Thoracic aorta (tissue), 2 donors: Measurements from ENCODE around the gene TTC23. TPM values are rescaled to one million over a fixed set of nuclear protein-coding genes. Genes with fewer than 3 reads are reported as not detected.

ENCODE experiments used
- ATAC-seq: fragments of 150-250 bp; one replicate; pipeline ENCODE4 v1.8.0; 2017; ENCODE audit warnings: low read depth; ENCODE audit not compliant: insufficient number of reproducible peaks, low FRiP score
- DNase-seq: peaks from one replicate; pipeline ENCODE4 v3.0.0-alpha.2; 2020; ENCODE audit warnings: low spot score
- H3K27ac ChIP-seq, 2 donors: fragments of 200-600 bp; sonication (generic); 1 replicate in 1 of 2; 2 replicates in 1 of 2; pipeline ENCODE4 v1.5.1; 2016; ENCODE audit warnings: mild to moderate bottlenecking in 2 of 2, moderate library complexity in 2 of 2
- H3K27me3 ChIP-seq: fragments of 200-600 bp; sonication (generic); replicated peaks from 2 replicates; pipeline ENCODE4 v1.6.0; 2016; ENCODE audit warnings: mild to moderate bottlenecking; ENCODE audit not compliant: insufficient read depth
- H3K36me3 ChIP-seq: fragments of 200-600 bp; sonication (generic); one replicate; pipeline ENCODE4 v1.5.1; 2016
- H3K4me1 ChIP-seq, 2 donors: fragments of 200-600 bp; sonication (generic); 1 replicate in 1 of 2; 2 replicates in 1 of 2; pipeline versions ENCODE4 v1.5.1 to v1.6.0; 2016; ENCODE audit warnings: low read depth in 2 of 2, mild to moderate bottlenecking in 1 of 2; ENCODE audit not compliant: control insufficient read depth in 1 of 2
- H3K4me3 ChIP-seq: fragments of 200-600 bp; sonication (generic); 2 replicates; pipeline ENCODE4 v1.5.1; 2016; ENCODE audit warnings: mild to moderate bottlenecking
- H3K9me3 ChIP-seq: fragments of 200-600 bp; sonication (generic); 2 replicates; pipeline ENCODE4 v1.5.1; 2016
- CTCF ChIP-seq: fragments of 200-600 bp; sonication (generic); IDR thresholded peaks from one replicate; pipeline ENCODE4 v1.5.1; 2019; ENCODE audit warnings: antibody characterized with exemption
- total RNA-seq, 2 donors: library from RNA; depleted of rRNA; stranded (reverse); fragments of >200 nt; gene quantifications; one replicate each; pipeline versions ENCODE4 v1.1.0 to v1.2.3, GENCODE V29; 2016

The TTC23 gene
- total RNA-seq, 2 donors from 2014 or later = 14.2 to 32.8 TPM

GRCh38 chr15:99135194-99135593 is 114.2 kb downstream of the TTC23 start:
- ATAC-seq (no peak), DNase-seq (no peak)
- no peak overlapping the region for H3K27ac ChIP-seq

DNA sequence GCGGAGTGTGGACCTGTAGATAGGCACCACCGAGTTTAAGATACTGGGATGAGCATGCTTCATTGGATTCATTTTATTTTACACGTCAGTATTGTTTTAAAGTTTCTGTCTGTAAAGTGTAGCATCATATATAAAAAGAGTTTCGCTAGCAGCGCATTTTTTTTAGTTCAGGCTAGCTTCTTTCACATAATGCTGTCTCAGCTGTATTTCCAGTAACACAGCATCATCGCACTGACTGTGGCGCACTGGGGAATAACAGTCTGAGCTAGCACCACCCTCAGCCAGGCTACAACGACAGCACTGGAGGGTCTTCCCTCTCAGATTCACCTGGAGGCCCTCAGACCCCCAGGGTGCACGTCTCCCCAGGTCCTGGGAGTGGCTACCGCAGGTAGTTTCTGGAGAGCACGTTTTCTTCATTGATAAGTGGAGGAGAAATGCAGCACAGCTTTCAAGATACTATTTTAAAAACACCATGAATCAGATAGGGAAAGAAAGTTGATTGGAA is 115.0 kb downstream of the TTC23 start:
- peaks cover 2 to 40% of the 10 kb centered on the region in 2 donors for H3K4me1 ChIP-seq
- no peaks in the 10 kb centered on the region for H3K27me3 ChIP-seq
- ATAC-seq (no peak), DNase-seq (no peak)
- H3K27ac ChIP-seq = no peak overlapping the region
- no peaks in the 10 kb centered on the region for H3K9me3 ChIP-seq
- H3K36me3 ChIP-seq = peaks cover 35% of the 10 kb centered on the region
- no peak for TF ChIP-seq CTCF
- H3K4me3 ChIP-seq = no peak overlapping the region

More at GRCh38 chr15:99135194-99135593, 114.2 kb downstream of the TTC23 start:
- Histone ChIP-seq H3K27me3 (no peaks in the 10 kb centered on the region), H3K36me3 (peaks cover 29% of the 10 kb centered on the region), H3K9me3 (no peaks in the 10 kb centered on the region), H3K4me1 (peaks cover 4 to 40% of the 10 kb centered on the region in 2 donors), H3K4me3 (no peak overlapping the region)
- no peak for TF ChIP-seq CTCF

DNA sequence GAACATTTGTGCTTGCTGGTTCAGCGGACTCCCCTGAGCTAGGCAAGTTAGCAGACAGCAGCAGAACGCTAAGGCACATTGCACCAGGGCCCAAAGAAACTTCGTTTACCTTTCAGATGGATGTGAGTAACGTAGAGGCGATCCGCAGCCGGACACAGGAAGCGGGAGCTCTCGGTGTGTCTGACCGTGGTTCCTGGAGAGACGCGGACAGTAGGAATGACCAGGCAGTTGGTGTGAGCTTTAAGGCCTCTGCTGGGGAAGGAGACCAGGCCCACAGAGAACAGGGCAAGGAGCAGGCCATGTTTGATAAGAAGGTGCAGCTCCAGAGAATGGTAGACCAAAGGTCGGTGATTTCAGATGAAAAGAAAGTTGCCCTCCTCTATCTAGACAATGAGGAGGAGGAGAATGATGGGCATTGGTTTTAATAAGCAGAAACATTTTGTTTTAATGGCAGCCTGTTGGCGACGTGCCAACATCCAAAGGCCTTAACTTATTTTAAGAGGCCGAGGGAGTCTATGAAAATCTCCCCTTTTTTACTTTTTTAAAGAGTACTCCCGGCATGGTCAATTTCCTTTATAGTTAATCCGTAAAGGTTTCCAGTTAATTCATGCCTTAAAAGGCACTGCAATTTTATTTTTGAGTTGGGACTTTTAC is 116.6 kb downstream of the TTC23 start:
- H3K4me3 ChIP-seq = no peak overlapping the region
- no peaks in the 10 kb centered on the region for H3K9me3 ChIP-seq
- H3K4me1 ChIP-seq = peaks cover 0 to 32% of the 10 kb centered on the region in 2 donors
- DNase-seq (no peak), ATAC-seq (no peak)
- H3K27ac ChIP-seq = no peak overlapping the region
- peaks cover 35% of the 10 kb centered on the region for H3K36me3 ChIP-seq
- no peak for TF ChIP-seq CTCF
- H3K27me3 ChIP-seq = no peaks in the 10 kb centered on the region

DNA sequence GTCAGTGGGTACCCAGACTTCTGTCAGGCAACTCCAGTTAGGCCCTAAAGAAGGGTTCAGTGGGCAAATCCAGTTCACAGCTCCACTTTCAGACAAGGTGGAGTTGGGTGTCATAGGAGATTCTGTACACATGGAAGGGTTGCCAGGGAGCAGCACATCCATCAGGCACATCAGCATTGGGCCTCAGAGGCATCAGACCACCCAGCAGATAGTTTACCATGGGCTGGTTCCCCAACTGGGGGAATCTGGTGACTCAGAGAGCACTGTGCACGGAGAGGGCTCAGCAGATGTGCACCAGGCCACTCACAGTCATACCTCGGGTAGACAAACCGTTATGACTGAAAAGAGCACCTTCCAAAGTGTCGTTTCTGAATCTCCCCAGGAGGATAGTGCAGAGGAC is 117.3 kb downstream of the TTC23 start:
- no peak overlapping the region for H3K27ac ChIP-seq
- no peak overlapping the region for H3K4me3 ChIP-seq

More for the DNA sequence above, 117.3 kb downstream of the TTC23 start:
- H3K4me1 ChIP-seq = peaks cover 0 to 32% of the 10 kb centered on the region in 2 donors
- TF ChIP-seq CTCF = no peak
- no peak for DNase-seq
- peaks cover 33% of the 10 kb centered on the region for H3K36me3 ChIP-seq
- no peaks in the 10 kb centered on the region for H3K9me3 ChIP-seq
- no peaks in the 10 kb centered on the region for H3K27me3 ChIP-seq
- no peak for ATAC-seq
